ENCODE measurements around the gene PDE4B. TPM values are rescaled to one million over a fixed set of nuclear protein-coding genes. Genes with fewer than 3 reads are reported as not detected.

The PDE4B gene
- total RNA-seq, 4 donors from 2014 or later, result 5.2 to 16.6 (median 9.6) TPM

DNA sequence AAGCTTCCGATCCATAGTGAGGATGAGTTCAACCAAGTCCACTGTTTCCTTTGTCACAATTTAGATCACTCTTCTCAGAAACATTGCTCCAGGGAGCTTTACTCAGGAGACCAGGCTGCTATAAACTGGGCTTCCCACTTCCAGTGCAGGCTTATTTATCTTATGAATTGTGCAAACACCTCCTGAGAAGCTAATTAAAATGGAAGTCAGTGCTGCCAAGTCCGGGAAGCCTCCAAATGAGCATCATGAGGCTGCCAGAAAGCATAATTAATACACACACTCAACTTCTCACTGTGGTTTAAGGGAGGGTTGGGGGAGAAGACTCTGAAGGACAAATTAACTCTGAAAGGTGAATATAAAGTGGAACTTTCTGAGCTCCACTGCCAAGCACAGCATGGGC is 596.2 kb downstream of the PDE4B start:
- peaks cover 0 to 2% of the 10 kb centered on the region in 2 donors for H3K27me3 ChIP-seq
- peaks cover 0 to 8% (median 3%) of the 10 kb centered on the region in 4 donors for H3K9me3 ChIP-seq
- WGBS, 2 donors, result 64 to 74% methylated on average over 2 of the region's 2 CpGs
- no peak overlapping the region for H3K27ac ChIP-seq
- TF ChIP-seq CTCF (IDR thresholded peaks at IDR 0.05) (no peak), EP300 (IDR thresholded peaks at IDR 0.05) (no peak)
- no peak for DNase-seq (ENCODE audit: low spot score in 2 of 2)
- no peak overlapping the region for H3K4me3 ChIP-seq
- peaks cover 0 to 2% (median 0%) of the 10 kb centered on the region in 4 donors for H3K4me1 ChIP-seq
- H3K36me3 ChIP-seq, result no peaks in the 10 kb centered on the region

DNA sequence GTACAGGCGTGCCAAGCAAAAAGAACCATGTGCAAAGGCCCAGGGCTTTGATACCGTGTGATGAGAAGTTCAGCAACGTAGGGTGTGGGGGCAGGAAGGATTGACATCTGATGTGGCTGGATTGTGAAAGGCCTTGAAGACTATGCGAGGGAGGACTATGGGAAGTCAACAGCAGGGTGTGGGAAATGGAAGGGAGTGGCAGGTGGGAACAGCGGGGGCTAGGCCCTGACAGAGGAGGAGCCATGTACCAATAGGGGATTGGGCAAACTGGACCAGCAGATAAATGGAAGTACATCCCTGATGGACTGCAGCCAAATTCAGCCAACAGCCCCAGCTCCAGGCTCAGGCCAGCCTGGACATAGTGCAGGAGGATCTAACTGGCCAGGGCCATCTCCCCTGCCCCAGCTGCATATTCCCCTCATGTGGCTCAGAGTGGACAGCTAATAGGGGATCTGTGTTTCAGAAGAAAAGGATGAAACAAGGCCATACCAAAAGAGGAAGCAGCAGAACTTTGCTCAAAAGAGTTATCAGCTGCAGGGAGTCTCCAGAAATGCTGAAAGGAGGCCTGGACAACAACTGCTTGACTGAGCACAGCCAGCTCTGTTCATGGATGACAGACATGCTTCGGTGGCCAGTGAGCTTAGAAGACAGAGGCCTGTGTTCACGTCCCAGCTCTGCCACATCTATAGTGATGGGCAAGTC is 601.0 kb downstream of the PDE4B start:
- peaks cover 0 to 12% (median 0%) of the 10 kb centered on the region in 4 donors for H3K4me1 ChIP-seq
- no peaks in the 10 kb centered on the region for H3K36me3 ChIP-seq
- no peak for DNase-seq (ENCODE audit: low spot score in 2 of 2)
- TF ChIP-seq EP300 (IDR thresholded peaks at IDR 0.05), result no peak
- TF ChIP-seq CTCF (IDR thresholded peaks at IDR 0.05), result no peak
- TF ChIP-seq POLR2A (IDR thresholded peaks at IDR 0.05), result no peak
- H3K27me3 ChIP-seq, result peaks cover 0 to 2% of the 10 kb centered on the region in 2 donors
- H3K27ac ChIP-seq, result no peak overlapping the region
- H3K4me3 ChIP-seq, result no peak overlapping the region
- no peaks in the 10 kb centered on the region for H3K9me3 ChIP-seq
- WGBS, 2 donors, result 79 to 87% methylated on average over 7 of the region's 7 CpGs

GRCh38 chr1:66394603-66395002 is 601.9 kb downstream of the PDE4B start:
- no peak overlapping the region for H3K4me3 ChIP-seq
- 97 to 98% methylated on average over 5 of the region's 5 CpGs for WGBS, 2 donors
- TF ChIP-seq EP300 (IDR thresholded peaks at IDR 0.05) (no peak), CTCF (IDR thresholded peaks at IDR 0.05) (no peak), POLR2A (IDR thresholded peaks at IDR 0.05) (no peak)
- no peaks in the 10 kb centered on the region for H3K9me3 ChIP-seq
- peaks cover 0 to 2% of the 10 kb centered on the region in 2 donors for H3K27me3 ChIP-seq
- H3K4me1 ChIP-seq, result peaks cover 0 to 12% (median 0%) of the 10 kb centered on the region in 4 donors
- no peak overlapping the region for H3K27ac ChIP-seq
- no peaks in the 10 kb centered on the region for H3K36me3 ChIP-seq
- no peak for DNase-seq (ENCODE audit: low spot score in 2 of 2)

GRCh38 chr1:66395202-66396061 is 602.7 kb downstream of the PDE4B start:
- DNase-seq (ENCODE audit: low spot score in 2 of 2), result no peak
- Histone ChIP-seq H3K4me3 (no peak overlapping the region), H3K36me3 (no peaks in the 10 kb centered on the region), H3K9me3 (no peaks in the 10 kb centered on the region), H3K4me1 (peaks cover 0 to 12% (median 0%) of the 10 kb centered on the region in 4 donors), H3K27ac (peak overlapping the region in 2 of 4 donors; percentile 3 to 14), H3K27me3 (peaks cover 0 to 2% of the 10 kb centered on the region in 2 donors)
- 57 to 59% methylated on average over 9 of the region's 9 CpGs for WGBS, 2 donors
- TF ChIP-seq CTCF (IDR thresholded peaks at IDR 0.05) (no peak), POLR2A (IDR thresholded peaks at IDR 0.05) (no peak), EP300 (IDR thresholded peaks at IDR 0.05) (no peak)
